ENCODE data around the gene LMOD2.

DNA sequence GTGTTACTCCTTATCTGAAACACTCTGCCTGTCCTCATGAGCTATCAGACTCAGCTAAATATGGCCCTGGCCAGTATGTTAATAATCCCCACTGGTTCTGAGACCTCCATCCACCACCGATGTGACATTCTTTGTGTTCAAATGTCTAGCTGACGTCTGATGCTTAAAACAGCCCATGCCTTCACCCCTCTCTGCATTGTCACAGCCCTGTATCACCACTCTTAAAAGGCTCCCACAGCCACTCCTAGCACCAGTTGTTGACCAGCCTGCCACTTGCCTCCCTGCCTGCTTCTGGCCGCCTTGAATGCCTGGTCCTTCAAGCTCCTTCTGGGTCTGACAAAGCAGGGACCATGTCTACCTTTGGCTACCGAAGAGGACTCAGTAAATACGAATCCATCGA lies at the start of gene LMOD2:
- TF ChIP-seq POLR2A (IDR thresholded peaks at IDR 0.05; ENCODE audit: low read depth, low read length) (no peak), TAF1 (IDR thresholded peaks at IDR 0.05; ENCODE audit: borderline replicate concordance, low read depth, low read length) (no peak), NR2F1 (conservative IDR thresholded peaks at IDR 0.05) (no peak), NR2C1 (IDR thresholded peaks at IDR 0.05) (no peak), SP1 (IDR thresholded peaks at IDR 0.05; ENCODE audit: low read depth, low read length) (no peak), CEBPB (IDR thresholded peaks at IDR 0.05; ENCODE audit: borderline replicate concordance in 1 of 2, low read depth in 2 of 2, low read length in 2 of 2) (no peak), YBX1 (IDR thresholded peaks at IDR 0.05) (no peak)
- TF ChIP-seq, protein P1, sequence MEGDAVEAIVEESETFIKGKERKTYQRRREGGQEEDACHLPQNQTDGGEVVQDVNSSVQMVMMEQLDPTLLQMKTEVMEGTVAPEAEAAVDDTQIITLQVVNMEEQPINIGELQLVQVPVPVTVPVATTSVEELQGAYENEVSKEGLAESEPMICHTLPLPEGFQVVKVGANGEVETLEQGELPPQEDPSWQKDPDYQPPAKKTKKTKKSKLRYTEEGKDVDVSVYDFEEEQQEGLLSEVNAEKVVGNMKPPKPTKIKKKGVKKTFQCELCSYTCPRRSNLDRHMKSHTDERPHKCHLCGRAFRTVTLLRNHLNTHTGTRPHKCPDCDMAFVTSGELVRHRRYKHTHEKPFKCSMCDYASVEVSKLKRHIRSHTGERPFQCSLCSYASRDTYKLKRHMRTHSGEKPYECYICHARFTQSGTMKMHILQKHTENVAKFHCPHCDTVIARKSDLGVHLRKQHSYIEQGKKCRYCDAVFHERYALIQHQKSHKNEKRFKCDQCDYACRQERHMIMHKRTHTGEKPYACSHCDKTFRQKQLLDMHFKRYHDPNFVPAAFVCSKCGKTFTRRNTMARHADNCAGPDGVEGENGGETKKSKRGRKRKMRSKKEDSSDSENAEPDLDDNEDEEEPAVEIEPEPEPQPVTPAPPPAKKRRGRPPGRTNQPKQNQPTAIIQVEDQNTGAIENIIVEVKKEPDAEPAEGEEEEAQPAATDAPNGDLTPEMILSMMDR (IDR thresholded peaks at IDR 0.05 in 2 of 3, conservative IDR thresholded peaks at IDR 0.05 in 1 of 3; ENCODE audit: control insufficient read depth in 2 of 3, extremely low read depth in 1 of 3, insufficient read depth in 1 of 3, low read depth in 3 of 3, low read length in 3 of 3), result no peak
- TF ChIP-seq, protein P2, sequence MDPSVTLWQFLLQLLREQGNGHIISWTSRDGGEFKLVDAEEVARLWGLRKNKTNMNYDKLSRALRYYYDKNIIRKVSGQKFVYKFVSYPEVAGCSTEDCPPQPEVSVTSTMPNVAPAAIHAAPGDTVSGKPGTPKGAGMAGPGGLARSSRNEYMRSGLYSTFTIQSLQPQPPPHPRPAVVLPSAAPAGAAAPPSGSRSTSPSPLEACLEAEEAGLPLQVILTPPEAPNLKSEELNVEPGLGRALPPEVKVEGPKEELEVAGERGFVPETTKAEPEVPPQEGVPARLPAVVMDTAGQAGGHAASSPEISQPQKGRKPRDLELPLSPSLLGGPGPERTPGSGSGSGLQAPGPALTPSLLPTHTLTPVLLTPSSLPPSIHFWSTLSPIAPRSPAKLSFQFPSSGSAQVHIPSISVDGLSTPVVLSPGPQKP (IDR thresholded peaks at IDR 0.05; ENCODE audit: low read depth, low read length), result no peak
- TF ChIP-seq, protein P3, sequence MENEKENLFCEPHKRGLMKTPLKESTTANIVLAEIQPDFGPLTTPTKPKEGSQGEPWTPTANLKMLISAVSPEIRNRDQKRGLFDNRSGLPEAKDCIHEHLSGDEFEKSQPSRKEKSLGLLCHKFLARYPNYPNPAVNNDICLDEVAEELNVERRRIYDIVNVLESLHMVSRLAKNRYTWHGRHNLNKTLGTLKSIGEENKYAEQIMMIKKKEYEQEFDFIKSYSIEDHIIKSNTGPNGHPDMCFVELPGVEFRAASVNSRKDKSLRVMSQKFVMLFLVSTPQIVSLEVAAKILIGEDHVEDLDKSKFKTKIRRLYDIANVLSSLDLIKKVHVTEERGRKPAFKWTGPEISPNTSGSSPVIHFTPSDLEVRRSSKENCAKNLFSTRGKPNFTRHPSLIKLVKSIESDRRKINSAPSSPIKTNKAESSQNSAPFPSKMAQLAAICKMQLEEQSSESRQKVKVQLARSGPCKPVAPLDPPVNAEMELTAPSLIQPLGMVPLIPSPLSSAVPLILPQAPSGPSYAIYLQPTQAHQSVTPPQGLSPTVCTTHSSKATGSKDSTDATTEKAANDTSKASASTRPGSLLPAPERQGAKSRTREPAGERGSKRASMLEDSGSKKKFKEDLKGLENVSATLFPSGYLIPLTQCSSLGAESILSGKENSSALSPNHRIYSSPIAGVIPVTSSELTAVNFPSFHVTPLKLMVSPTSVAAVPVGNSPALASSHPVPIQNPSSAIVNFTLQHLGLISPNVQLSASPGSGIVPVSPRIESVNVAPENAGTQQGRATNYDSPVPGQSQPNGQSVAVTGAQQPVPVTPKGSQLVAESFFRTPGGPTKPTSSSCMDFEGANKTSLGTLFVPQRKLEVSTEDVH (IDR thresholded peaks at IDR 0.05; ENCODE audit: low read depth, partially characterized antibody), result no peak
- TF ChIP-seq, protein P4, sequence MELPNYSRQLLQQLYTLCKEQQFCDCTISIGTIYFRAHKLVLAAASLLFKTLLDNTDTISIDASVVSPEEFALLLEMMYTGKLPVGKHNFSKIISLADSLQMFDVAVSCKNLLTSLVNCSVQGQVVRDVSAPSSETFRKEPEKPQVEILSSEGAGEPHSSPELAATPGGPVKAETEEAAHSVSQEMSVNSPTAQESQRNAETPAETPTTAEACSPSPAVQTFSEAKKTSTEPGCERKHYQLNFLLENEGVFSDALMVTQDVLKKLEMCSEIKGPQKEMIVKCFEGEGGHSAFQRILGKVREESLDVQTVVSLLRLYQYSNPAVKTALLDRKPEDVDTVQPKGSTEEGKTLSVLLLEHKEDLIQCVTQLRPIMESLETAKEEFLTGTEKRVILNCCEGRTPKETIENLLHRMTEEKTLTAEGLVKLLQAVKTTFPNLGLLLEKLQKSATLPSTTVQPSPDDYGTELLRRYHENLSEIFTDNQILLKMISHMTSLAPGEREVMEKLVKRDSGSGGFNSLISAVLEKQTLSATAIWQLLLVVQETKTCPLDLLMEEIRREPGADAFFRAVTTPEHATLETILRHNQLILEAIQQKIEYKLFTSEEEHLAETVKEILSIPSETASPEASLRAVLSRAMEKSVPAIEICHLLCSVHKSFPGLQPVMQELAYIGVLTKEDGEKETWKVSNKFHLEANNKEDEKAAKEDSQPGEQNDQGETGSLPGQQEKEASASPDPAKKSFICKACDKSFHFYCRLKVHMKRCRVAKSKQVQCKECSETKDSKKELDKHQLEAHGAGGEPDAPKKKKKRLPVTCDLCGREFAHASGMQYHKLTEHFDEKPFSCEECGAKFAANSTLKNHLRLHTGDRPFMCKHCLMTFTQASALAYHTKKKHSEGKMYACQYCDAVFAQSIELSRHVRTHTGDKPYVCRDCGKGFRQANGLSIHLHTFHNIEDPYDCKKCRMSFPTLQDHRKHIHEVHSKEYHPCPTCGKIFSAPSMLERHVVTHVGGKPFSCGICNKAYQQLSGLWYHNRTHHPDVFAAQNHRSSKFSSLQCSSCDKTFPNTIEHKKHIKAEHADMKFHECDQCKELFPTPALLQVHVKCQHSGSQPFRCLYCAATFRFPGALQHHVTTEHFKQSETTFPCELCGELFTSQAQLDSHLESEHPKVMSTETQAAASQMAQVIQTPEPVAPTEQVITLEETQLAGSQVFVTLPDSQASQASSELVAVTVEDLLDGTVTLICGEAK (IDR thresholded peaks at IDR 0.05; ENCODE audit: borderline replicate concordance), result no peak

Measured in GM12878 (cell line).